GM23338 (cell line): ENCODE results near the gene JHY. TPM values are rescaled to one million over a fixed set of nuclear protein-coding genes. Genes with fewer than 3 reads are reported as not detected.

Experiments used
- CREB1 ChIP-seq: fragments of 250-450 bp; sonication (Bioruptor Pico); IDR thresholded peaks from 2 replicates; pipeline ENCODE4 v1.5.0; 2020; ENCODE audit warnings: low read depth, mild to moderate bottlenecking, moderate library complexity
- CTCF ChIP-seq, 2 experiments: fragments of 200-600 bp in 1 of 2; sonication (generic) in 1 of 2; conservative IDR thresholded peaks; 2 replicates each; pipeline versions ENCODE4 v1.5.1 to v1.6.1; 2016 to 2017; ENCODE audit warnings: antibody characterized with exemption in 2 of 2, low read depth in 2 of 2, mild to moderate bottlenecking in 2 of 2, moderate library complexity in 1 of 2
- ETS1 ChIP-seq: IDR thresholded peaks from 2 replicates; pipeline ENCODE4 v1.6.1; 2016; ENCODE audit warnings: antibody characterized with exemption
- EZH2phosphoT487 ChIP-seq: fragments of 200-600 bp; sonication (generic); IDR thresholded peaks from one replicate; pipeline ENCODE4 v1.8.1; 2018; ENCODE audit warnings: antibody characterized with exemption; ENCODE audit not compliant: unreplicated experiment
- STAT1 ChIP-seq: IDR thresholded peaks from one replicate; pipeline ENCODE4 v1.6.1; 2016; ENCODE audit warnings: antibody characterized with exemption; ENCODE audit not compliant: unreplicated experiment
- ZNF114 ChIP-seq: fragments of 250-450 bp; sonication (Bioruptor Pico); IDR thresholded peaks from 2 replicates; pipeline ENCODE4 v1.5.0; 2020; ENCODE audit warnings: mild to moderate bottlenecking, moderate library complexity
- polyA plus RNA-seq: library from polyadenylated mRNA; unstranded; fragments of >200 nt; fragmentation: Nextera tagmentation; extraction: Ambion mirVana; gene quantifications from 2 replicates; pipeline ENCODE4 v1.2.1, GENCODE V29; 2016
- total RNA-seq: library from RNA; depleted of rRNA; stranded (reverse); fragments of >200 nt; shearing (Covaris generic); gene quantifications from 2 replicates; pipeline ENCODE4 v1.2.3, GENCODE V29; 2014
- TF ChIP-seq, protein P1 (sequence below): fragments of 250-450 bp; sonication (Bioruptor Pico); IDR thresholded peaks from 2 replicates; pipeline ENCODE4 v1.5.0; 2020; ENCODE audit warnings: mild to moderate bottlenecking, moderate library complexity

The JHY gene
- total and polyA plus RNA-seq, 2 experiments from 2014 or later = 0.94 to 0.97 TPM

GRCh38 chr11:122864386-122865115, 18.0 kb upstream of the JHY start (continued):
- TF ChIP-seq, protein P1, sequence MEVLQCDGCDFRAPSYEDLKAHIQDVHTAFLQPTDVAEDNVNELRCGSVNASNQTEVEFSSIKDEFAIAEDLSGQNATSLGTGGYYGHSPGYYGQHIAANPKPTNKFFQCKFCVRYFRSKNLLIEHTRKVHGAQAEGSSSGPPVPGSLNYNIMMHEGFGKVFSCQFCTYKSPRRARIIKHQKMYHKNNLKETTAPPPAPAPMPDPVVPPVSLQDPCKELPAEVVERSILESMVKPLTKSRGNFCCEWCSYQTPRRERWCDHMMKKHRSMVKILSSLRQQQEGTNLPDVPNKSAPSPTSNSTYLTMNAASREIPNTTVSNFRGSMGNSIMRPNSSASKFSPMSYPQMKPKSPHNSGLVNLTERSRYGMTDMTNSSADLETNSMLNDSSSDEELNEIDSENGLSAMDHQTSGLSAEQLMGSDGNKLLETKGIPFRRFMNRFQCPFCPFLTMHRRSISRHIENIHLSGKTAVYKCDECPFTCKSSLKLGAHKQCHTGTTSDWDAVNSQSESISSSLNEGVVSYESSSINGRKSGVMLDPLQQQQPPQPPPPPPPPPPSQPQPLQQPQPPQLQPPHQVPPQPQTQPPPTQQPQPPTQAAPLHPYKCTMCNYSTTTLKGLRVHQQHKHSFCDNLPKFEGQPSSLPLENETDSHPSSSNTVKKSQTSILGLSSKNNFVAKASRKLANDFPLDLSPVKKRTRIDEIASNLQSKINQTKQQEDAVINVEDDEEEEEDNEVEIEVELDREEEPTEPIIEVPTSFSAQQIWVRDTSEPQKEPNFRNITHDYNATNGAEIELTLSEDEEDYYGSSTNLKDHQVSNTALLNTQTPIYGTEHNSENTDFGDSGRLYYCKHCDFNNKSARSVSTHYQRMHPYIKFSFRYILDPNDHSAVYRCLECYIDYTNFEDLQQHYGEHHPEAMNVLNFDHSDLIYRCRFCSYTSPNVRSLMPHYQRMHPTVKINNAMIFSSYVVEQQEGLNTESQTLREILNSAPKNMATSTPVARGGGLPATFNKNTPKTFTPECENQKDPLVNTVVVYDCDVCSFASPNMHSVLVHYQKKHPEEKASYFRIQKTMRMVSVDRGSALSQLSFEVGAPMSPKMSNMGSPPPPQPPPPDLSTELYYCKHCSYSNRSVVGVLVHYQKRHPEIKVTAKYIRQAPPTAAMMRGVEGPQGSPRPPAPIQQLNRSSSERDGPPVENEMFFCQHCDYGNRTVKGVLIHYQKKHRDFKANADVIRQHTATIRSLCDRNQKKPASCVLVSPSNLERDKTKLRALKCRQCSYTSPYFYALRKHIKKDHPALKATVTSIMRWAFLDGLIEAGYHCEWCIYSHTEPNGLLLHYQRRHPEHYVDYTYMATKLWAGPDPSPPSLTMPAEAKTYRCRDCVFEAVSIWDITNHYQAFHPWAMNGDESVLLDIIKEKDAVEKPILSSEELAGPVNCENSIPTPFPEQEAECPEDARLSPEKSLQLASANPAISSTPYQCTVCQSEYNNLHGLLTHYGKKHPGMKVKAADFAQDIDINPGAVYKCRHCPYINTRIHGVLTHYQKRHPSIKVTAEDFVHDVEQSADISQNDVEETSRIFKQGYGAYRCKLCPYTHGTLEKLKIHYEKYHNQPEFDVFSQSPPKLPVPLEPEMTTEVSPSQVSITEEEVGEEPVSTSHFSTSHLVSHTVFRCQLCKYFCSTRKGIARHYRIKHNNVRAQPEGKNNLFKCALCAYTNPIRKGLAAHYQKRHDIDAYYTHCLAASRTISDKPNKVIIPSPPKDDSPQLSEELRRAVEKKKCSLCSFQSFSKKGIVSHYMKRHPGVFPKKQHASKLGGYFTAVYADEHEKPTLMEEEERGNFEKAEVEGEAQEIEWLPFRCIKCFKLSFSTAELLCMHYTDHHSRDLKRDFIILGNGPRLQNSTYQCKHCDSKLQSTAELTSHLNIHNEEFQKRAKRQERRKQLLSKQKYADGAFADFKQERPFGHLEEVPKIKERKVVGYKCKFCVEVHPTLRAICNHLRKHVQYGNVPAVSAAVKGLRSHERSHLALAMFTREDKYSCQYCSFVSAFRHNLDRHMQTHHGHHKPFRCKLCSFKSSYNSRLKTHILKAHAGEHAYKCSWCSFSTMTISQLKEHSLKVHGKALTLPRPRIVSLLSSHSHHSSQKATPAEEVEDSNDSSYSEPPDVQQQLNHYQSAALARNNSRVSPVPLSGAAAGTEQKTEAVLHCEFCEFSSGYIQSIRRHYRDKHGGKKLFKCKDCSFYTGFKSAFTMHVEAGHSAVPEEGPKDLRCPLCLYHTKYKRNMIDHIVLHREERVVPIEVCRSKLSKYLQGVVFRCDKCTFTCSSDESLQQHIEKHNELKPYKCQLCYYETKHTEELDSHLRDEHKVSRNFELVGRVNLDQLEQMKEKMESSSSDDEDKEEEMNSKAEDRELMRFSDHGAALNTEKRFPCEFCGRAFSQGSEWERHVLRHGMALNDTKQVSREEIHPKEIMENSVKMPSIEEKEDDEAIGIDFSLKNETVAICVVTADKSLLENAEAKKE (CRISPR knock-in tag) = no peak
- TF ChIP-seq CREB1 (CRISPR knock-in tag) = no peak
- TF ChIP-seq STAT1 = no peak
- TF ChIP-seq CTCF (conservative IDR thresholded peaks at IDR 0.05; ENCODE audit: low read depth in 2 of 2) = no peak
- TF ChIP-seq ZNF114 (CRISPR knock-in tag) = no peak
- no peak for TF ChIP-seq EZH2phosphoT487
- no peak for TF ChIP-seq ETS1
